K562 (cell line): ENCODE data around the gene KCNMB4. TPM values are rescaled to one million over a fixed set of nuclear protein-coding genes. Genes with fewer than 3 reads are reported as not detected.

Experiments used
- ATAC-seq: fragments of 200-7000 bp; cut with Tn5 transposase; 3 replicates; pipeline ENCODE4 v1.9.1; 2020; ENCODE audit warnings: moderate library complexity
- BruUV-seq: library from RNA; stranded (reverse); fragments of 400-500 nt; replicated peaks from 2 replicates; lab custom pipeline; 2021; lab: Mats Ljungman, UMichigan
- CTCF ChIA-PET: fragments of 300-600 bp; formaldehyde crosslinking; extraction: SDS; loops from one replicate; lab custom pipeline; 2021; ENCODE audit warnings: low intra/inter-chr PET ratio; lab: Yijun Ruan, JAX
- POLR2A ChIA-PET: fragments of 300-600, 350-650 bp; sonication (Branson Sonifier 250); formaldehyde crosslinking; extraction: SDS; loops from one replicate; lab custom pipeline; 2021; ENCODE audit warnings: antibody characterized with exemption, inconsistent platforms; lab: Yijun Ruan, JAX
- DNase-seq, 4 experiments: peaks; one replicate each; pipeline versions ENCODE4 v3.0.0 to v3.0.0-alpha.2; 2011 to 2018; ENCODE audit warnings: low spot score in 3 of 4, mixed read lengths in 3 of 4; ENCODE audit errors: extremely low read depth in 1 of 4
- FAIRE-seq: peaks from 2 replicates; lab custom pipeline; 2011; peaks lifted over from hg19 to GRCh38; lab: Jason Lieb, UNC
- H2AFZ ChIP-seq: 2 replicates; pipeline ENCODE4 v1.6.0; 2011; ENCODE audit warnings: low read depth, low read length, control low read depth, inconsistent platforms
- H3K27ac ChIP-seq: fragments of 200-600 bp; 3 replicates; pipeline ENCODE4 v1.8.0; 2011; ENCODE audit warnings: low read depth, mild to moderate bottlenecking, control low read depth, inconsistent platforms, low read length, moderate library complexity, mixed read lengths; ENCODE audit errors: extremely low read depth
- H3K27me3 ChIP-seq, 2 experiments: fragments of 300-600 bp in 1 of 2; 2 replicates in 1 of 2; 3 replicates in 1 of 2; pipeline versions ENCODE4 v1.6.0 to v1.8.0; 2011; ENCODE audit warnings: inconsistent platforms in 2 of 2, low read length in 2 of 2, mild to moderate bottlenecking in 1 of 2, mixed read lengths in 1 of 2, moderate library complexity in 1 of 2; ENCODE audit not compliant: control insufficient read depth in 2 of 2, insufficient read depth in 2 of 2
- H3K36me3 ChIP-seq: fragments of 300-600 bp; 3 replicates; pipeline ENCODE4 v1.8.0; 2011; ENCODE audit warnings: mild to moderate bottlenecking, low read length, inconsistent platforms; ENCODE audit not compliant: control insufficient read depth, insufficient read depth
- H3K4me1 ChIP-seq, 2 experiments: fragments of 200-600 bp in 1 of 2; replicated peaks in 1 of 2; 2 replicates in 1 of 2; 3 replicates in 1 of 2; pipeline versions ENCODE4 v1.5.1 to v1.8.0; 2011; ENCODE audit warnings: inconsistent platforms in 2 of 2, low read length in 2 of 2, mild to moderate bottlenecking in 1 of 2, mixed read lengths in 1 of 2, moderate library complexity in 1 of 2; ENCODE audit not compliant: control insufficient read depth in 2 of 2, insufficient read depth in 2 of 2
- H3K4me2 ChIP-seq: 2 replicates; pipeline ENCODE4 v1.6.1; 2011; ENCODE audit warnings: low read length, control low read depth, inconsistent platforms, mixed read lengths; ENCODE audit not compliant: insufficient read depth
- H3K4me3 ChIP-seq: fragments of 200-600 bp; sonication (generic), shearing (Covaris generic); 2 replicates; pipeline ENCODE4 v1.5.1; 2016; ENCODE audit warnings: control low read depth, inconsistent platforms
- H3K79me2 ChIP-seq: fragments of 200-600 bp; 3 replicates; pipeline ENCODE4 v1.8.0; 2011; ENCODE audit warnings: low read length, inconsistent platforms; ENCODE audit not compliant: control insufficient read depth, insufficient read depth
- H3K9ac ChIP-seq, 2 experiments: 2 replicates each; pipeline versions ENCODE4 v1.6.0 to v1.6.1; 2011; ENCODE audit warnings: low read depth in 2 of 2, low read length in 2 of 2, control low read depth in 1 of 2, inconsistent platforms in 1 of 2, mild to moderate bottlenecking in 1 of 2, mixed read lengths in 1 of 2; ENCODE audit not compliant: insufficient read depth in 1 of 2
- H3K9me1 ChIP-seq: one replicate; pipeline ENCODE4 v1.6.0; 2011; ENCODE audit warnings: inconsistent platforms, mild to moderate bottlenecking, low read length, moderate library complexity; ENCODE audit not compliant: control insufficient read depth, insufficient read depth
- H3K9me3 ChIP-seq: replicated peaks from 2 replicates; pipeline ENCODE4 v1.5.1; 2011; ENCODE audit warnings: low read depth, low read length, inconsistent platforms; ENCODE audit not compliant: control insufficient read depth, insufficient read depth
- H4K20me1 ChIP-seq: replicated peaks from 2 replicates; pipeline ENCODE4 v1.6.1; 2011; ENCODE audit warnings: low read length, inconsistent platforms, mixed read lengths; ENCODE audit not compliant: control insufficient read depth, insufficient read depth
- DIDO1 ChIP-seq: fragments of 450-650 bp; IDR thresholded peaks from 2 replicates; pipeline ENCODE4 v1.6.1; 2016; ENCODE audit warnings: low read depth, missing biosample characterization, missing genetic modification characterization
- DMBX1 ChIP-seq: fragments of 250-450 bp; sonication (Bioruptor Pico); IDR thresholded peaks from 2 replicates; pipeline ENCODE4 v1.8.0; 2022; ENCODE audit warnings: inconsistent platforms, mild to moderate bottlenecking, moderate library complexity, borderline replicate concordance
- FOS ChIP-seq: IDR thresholded peaks from 3 replicates; pipeline ENCODE4 v1.6.1; 2011; ENCODE audit not compliant: insufficient read length; ENCODE audit errors: extremely low read depth
- HDAC1 ChIP-seq, 2 experiments: fragments of 450-650 bp; IDR thresholded peaks; 2 replicates each; pipeline ENCODE4 v1.6.1; 2016 to 2017; ENCODE audit warnings: inconsistent platforms in 1 of 2, mild to moderate bottlenecking in 1 of 2, moderate library complexity in 1 of 2
- HDGF ChIP-seq: fragments of 450-650 bp; IDR thresholded peaks from 2 replicates; pipeline ENCODE4 v1.6.1; 2016
- IRF2 ChIP-seq: sonication (generic); formaldehyde crosslinking; IDR thresholded peaks from 2 replicates; pipeline ENCODE4 v1.8.1; 2022; ENCODE audit warnings: mild to moderate bottlenecking, missing genetic modification reagents
- KAT7 ChIP-seq: sonication (generic); formaldehyde crosslinking; IDR thresholded peaks from 2 replicates; pipeline ENCODE4 v1.8.0; 2022; ENCODE audit warnings: missing genetic modification reagents, mild to moderate bottlenecking, borderline replicate concordance
- MED1 ChIP-seq: sonication (generic); formaldehyde crosslinking; IDR thresholded peaks from 2 replicates; pipeline ENCODE4 v1.8.1; 2023; ENCODE audit warnings: missing genetic modification reagents, borderline replicate concordance
- SMARCE1 ChIP-seq: fragments of 450-650 bp; IDR thresholded peaks from 2 replicates; pipeline ENCODE4 v1.7.1; 2016; ENCODE audit warnings: mild to moderate bottlenecking
- ZFP91 ChIP-seq: sonication (generic); formaldehyde crosslinking; IDR thresholded peaks from 2 replicates; pipeline ENCODE4 v1.8.0; 2022; ENCODE audit warnings: mild to moderate bottlenecking, missing genetic modification reagents
- WGBS: fragments of 100-300 bp; shearing (Covaris generic); methylation state at CpG from one replicate; pipeline ENCODE4 v1.1.6; 2016; ENCODE audit warnings: low coverage, mixed read lengths; ENCODE audit not compliant: insufficient coverage; ENCODE audit errors: missing lambda C conversion rate; 5-methylcytosine and 5-hydroxymethylcytosine counted together
- in situ Hi-C: fragments of 300-500 bp; cut with MboI; formaldehyde crosslinking; loops from 4 replicates; pipeline ENCODE4 v1.15.0; 2018; ENCODE audit warnings: inconsistent platforms, mixed read lengths
- intact Hi-C: fragments of 100-400 bp; cut with micrococcal nuclease; formaldehyde crosslinking; loops from 2 replicates; pipeline ENCODE4 v1.14.2; 2022
- polyA plus RNA-seq, 8 experiments: library from polyadenylated mRNA; depleted of rRNA in 4 of 8; stranded (reverse) in 5 of 8; unstranded in 3 of 8; fragments of >200 nt; fragmentation: Nextera tagmentation in 2 of 8; fragmentation: Illumina TruSeq in 1 of 8; extraction: Ambion mirVana in 2 of 8; extraction: Trizol in 1 of 8; gene quantifications; 2 replicates each; pipeline versions ENCODE4 v1.2.1 to v1.2.3, GENCODE V29; 2011 to 2014; ENCODE audit warnings: inconsistent platforms in 1 of 8, missing spikeins in 1 of 8
- total RNA-seq, 7 experiments: library from RNA; depleted of rRNA in 6 of 7; stranded (reverse); fragments of >200 nt in 6 of 7; fragmentation: Illumina TruSeq in 2 of 7; extraction: Trizol in 2 of 7; gene quantifications; 2 replicates each; pipeline versions ENCODE4 v1.2.1 to v1.2.3, GENCODE V29; 2011 to 2021; ENCODE audit warnings: low replicate concordance in 1 of 7
- TF ChIP-seq, protein P1 (sequence below): fragments of 450-650 bp; IDR thresholded peaks from 2 replicates; pipeline ENCODE4 v1.6.1; 2016; ENCODE audit warnings: mild to moderate bottlenecking
- TF ChIP-seq, protein P2 (sequence below): fragments of 250-450 bp; sonication (Bioruptor Pico); IDR thresholded peaks from 2 replicates; pipeline ENCODE4 v1.5.0; 2020; ENCODE audit warnings: mild to moderate bottlenecking
- TF ChIP-seq, protein P3 (sequence below): fragments of 250-450 bp; sonication (Bioruptor Pico); IDR thresholded peaks from 2 replicates; pipeline ENCODE4 v1.8.0; 2022; ENCODE audit warnings: inconsistent platforms
- TF ChIP-seq, protein P4 (sequence below), 3 experiments: fragments of 200-800 bp in 1 of 3; sonication (Bioruptor generic) in 1 of 3; sonication (generic) in 1 of 3; formaldehyde crosslinking in 1 of 3; IDR thresholded peaks; 2 replicates each; pipeline versions ENCODE4 v1.6.1 to v1.8.0; 2016 to 2022; ENCODE audit warnings: mild to moderate bottlenecking in 2 of 3, missing compliant biosample characterization in 2 of 3, missing genetic modification characterization in 2 of 3, missing genetic modification reagents in 1 of 3

KCNMB4 gene
- total and polyA plus RNA-seq, 9 of the 15 experiments (the other 6 are each of a cell fraction or from before 2014, with no cell fraction given): 0.01 to 0.14 (median 0.06) TPM; not detected in 1

- no peak overlapping the region for H3K4me2 ChIP-seq
- in situ Hi-C loops (no loop called here), intact Hi-C loops (no loop called here)
- H3K79me2 ChIP-seq: no peaks in the 10 kb centered on the region
- no peaks in the 10 kb centered on the region for H3K9me1 ChIP-seq
- FAIRE-seq (no peak), ATAC-seq (no peak), DNase-seq (no peak)
- H3K27me3 ChIP-seq: peaks cover 0 to 6% of the 10 kb centered on the region in 2 experiments; a peak in 2 of 5 replicates
- no TSS peak for BruUV-seq
- no peaks in the 10 kb centered on the region for H3K4me1 ChIP-seq
- H4K20me1 ChIP-seq: no peaks in the 10 kb centered on the region
- H3K9ac ChIP-seq: no peak overlapping the region
- WGBS: 3% methylated on average over 3 of the region's 3 CpGs
- CTCF ChIA-PET: no interaction called here
- H3K27ac ChIP-seq: no peak overlapping the region
- no peak overlapping the region for H2AFZ ChIP-seq
- H3K9me3 ChIP-seq: no peaks in the 10 kb centered on the region
- H3K4me3 ChIP-seq: no peak overlapping the region
- POLR2A ChIA-PET: no interaction called here
- H3K36me3 ChIP-seq: no peaks in the 10 kb centered on the region
- TF ChIP-seq, protein P1, sequence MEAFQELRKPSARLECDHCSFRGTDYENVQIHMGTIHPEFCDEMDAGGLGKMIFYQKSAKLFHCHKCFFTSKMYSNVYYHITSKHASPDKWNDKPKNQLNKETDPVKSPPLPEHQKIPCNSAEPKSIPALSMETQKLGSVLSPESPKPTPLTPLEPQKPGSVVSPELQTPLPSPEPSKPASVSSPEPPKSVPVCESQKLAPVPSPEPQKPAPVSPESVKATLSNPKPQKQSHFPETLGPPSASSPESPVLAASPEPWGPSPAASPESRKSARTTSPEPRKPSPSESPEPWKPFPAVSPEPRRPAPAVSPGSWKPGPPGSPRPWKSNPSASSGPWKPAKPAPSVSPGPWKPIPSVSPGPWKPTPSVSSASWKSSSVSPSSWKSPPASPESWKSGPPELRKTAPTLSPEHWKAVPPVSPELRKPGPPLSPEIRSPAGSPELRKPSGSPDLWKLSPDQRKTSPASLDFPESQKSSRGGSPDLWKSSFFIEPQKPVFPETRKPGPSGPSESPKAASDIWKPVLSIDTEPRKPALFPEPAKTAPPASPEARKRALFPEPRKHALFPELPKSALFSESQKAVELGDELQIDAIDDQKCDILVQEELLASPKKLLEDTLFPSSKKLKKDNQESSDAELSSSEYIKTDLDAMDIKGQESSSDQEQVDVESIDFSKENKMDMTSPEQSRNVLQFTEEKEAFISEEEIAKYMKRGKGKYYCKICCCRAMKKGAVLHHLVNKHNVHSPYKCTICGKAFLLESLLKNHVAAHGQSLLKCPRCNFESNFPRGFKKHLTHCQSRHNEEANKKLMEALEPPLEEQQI: no peak
- TF ChIP-seq, protein P2, sequence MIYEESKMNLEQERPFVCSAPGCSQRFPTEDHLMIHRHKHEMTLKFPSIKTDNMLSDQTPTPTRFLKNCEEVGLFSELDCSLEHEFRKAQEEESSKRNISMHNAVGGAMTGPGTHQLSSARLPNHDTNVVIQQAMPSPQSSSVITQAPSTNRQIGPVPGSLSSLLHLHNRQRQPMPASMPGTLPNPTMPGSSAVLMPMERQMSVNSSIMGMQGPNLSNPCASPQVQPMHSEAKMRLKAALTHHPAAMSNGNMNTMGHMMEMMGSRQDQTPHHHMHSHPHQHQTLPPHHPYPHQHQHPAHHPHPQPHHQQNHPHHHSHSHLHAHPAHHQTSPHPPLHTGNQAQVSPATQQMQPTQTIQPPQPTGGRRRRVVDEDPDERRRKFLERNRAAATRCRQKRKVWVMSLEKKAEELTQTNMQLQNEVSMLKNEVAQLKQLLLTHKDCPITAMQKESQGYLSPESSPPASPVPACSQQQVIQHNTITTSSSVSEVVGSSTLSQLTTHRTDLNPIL (CRISPR knock-in tag): no peak
- TF ChIP-seq FOS (no peak), DIDO1 (no peak), SMARCE1 (no peak), HDGF (no peak), KAT7 (no peak), MED1 (no peak), HDAC1 (IDR thresholded peaks at IDR 0.05) (no peak), ZFP91 (no peak), IRF2 (CRISPR knock-in tag) (no peak), DMBX1 (CRISPR knock-in tag) (no peak)
- TF ChIP-seq, protein P3, sequence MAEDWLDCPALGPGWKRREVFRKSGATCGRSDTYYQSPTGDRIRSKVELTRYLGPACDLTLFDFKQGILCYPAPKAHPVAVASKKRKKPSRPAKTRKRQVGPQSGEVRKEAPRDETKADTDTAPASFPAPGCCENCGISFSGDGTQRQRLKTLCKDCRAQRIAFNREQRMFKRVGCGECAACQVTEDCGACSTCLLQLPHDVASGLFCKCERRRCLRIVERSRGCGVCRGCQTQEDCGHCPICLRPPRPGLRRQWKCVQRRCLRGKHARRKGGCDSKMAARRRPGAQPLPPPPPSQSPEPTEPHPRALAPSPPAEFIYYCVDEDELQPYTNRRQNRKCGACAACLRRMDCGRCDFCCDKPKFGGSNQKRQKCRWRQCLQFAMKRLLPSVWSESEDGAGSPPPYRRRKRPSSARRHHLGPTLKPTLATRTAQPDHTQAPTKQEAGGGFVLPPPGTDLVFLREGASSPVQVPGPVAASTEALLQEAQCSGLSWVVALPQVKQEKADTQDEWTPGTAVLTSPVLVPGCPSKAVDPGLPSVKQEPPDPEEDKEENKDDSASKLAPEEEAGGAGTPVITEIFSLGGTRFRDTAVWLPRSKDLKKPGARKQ (CRISPR knock-in tag): no peak
- TF ChIP-seq, protein P4, sequence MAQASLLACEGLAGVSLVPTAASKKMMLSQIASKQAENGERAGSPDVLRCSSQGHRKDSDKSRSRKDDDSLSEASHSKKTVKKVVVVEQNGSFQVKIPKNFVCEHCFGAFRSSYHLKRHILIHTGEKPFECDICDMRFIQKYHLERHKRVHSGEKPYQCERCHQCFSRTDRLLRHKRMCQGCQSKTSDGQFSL (CRISPR knock-in tag; IDR thresholded peaks at IDR 0.05): no peak
- TF ChIP-seq, protein P4 (tag; IDR thresholded peaks at IDR 0.05): no peak
These were observed 6.8 kb downstream of the KCNMB4 start for GRCh38 chr12:70372881-70373280.
